C4-2B (cell line): ENCODE measurements around the gene KDM5A.

Experiments used
- H3K27ac ChIP-seq: fragments of 450-650 bp; 2 replicates; pipeline ENCODE4 v1.5.1; 2017
- ZFX ChIP-seq: fragments of 450-650 bp; IDR thresholded peaks from 2 replicates; pipeline ENCODE4 v1.6.1; 2017
- TF ChIP-seq, protein P1 (sequence below): fragments of 450-650 bp; conservative IDR thresholded peaks from 2 replicates; pipeline ENCODE4 v1.5.1; 2017; ENCODE audit warnings: mild to moderate bottlenecking

KDM5A gene

GRCh38 chr12:265096-265495, 124.0 kb downstream of the KDM5A start:
- no peak overlapping the region for H3K27ac ChIP-seq
- TF ChIP-seq, protein P1, sequence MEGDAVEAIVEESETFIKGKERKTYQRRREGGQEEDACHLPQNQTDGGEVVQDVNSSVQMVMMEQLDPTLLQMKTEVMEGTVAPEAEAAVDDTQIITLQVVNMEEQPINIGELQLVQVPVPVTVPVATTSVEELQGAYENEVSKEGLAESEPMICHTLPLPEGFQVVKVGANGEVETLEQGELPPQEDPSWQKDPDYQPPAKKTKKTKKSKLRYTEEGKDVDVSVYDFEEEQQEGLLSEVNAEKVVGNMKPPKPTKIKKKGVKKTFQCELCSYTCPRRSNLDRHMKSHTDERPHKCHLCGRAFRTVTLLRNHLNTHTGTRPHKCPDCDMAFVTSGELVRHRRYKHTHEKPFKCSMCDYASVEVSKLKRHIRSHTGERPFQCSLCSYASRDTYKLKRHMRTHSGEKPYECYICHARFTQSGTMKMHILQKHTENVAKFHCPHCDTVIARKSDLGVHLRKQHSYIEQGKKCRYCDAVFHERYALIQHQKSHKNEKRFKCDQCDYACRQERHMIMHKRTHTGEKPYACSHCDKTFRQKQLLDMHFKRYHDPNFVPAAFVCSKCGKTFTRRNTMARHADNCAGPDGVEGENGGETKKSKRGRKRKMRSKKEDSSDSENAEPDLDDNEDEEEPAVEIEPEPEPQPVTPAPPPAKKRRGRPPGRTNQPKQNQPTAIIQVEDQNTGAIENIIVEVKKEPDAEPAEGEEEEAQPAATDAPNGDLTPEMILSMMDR, result no peak
- no peak for TF ChIP-seq ZFX

GRCh38 chr12:264269-264668, 124.9 kb downstream of the KDM5A start:
- no peak for TF ChIP-seq ZFX
- TF ChIP-seq, protein P1, result no peak
- H3K27ac ChIP-seq, result no peak overlapping the region

- no peak for TF ChIP-seq ZFX
- TF ChIP-seq, protein P1, result no peak
- H3K27ac ChIP-seq, result no peak overlapping the region
Observed at GRCh38 chr12:263574-263973, 125.5 kb downstream of the KDM5A start.

DNA sequence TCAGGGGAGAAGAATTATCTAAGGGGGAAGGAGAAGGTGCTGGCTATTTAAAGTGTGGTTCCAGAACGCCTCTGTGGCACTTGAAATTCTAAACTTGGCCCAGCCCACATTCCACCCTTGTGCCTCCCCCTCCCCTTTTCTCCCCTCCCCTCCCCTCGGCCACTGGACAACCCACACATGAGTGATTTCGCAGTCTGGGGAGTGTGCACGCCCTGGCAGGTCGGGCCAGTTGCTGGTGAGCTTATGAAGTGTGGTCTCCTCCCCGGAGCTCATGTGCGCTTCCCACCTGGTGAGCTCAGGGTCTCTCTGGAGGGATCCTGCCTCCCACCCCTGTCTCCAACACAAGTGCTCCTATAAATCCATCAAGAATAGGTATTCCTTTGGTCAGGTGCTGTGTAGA, 126.3 kb downstream of the KDM5A start, which contains the start of gene SLC6A13:
SLC6A13 (minus strand) TSS at position 20 of the 400 bp plus-strand sequence. CDS start 2,784 bp downstream, outside the sequence.
- TF ChIP-seq, protein P1, result no peak
- TF ChIP-seq ZFX, result no peak
- H3K27ac ChIP-seq, result no peak within 1 kb of the TSS

DNA sequence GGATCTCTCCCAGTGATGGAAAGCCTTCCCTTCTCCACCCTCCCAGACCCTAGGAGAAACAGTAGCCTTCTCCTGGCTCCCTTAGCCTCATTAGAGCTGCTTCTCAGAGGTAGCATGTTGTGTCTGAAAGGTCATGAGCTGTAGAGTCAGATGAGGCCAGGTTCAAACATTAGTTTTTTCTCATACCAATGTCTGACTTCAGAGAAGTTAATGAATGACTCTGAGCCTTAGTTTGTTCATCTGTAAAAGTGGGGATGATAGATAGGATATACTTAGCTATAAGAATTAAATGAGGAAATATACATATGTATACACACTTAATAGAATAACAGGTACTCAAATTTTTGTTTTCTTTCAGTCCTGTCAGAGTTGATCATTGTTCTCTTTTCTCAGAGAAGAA, 127.0 kb downstream of the KDM5A start:
- TF ChIP-seq, protein P1, result no peak
- no peak for TF ChIP-seq ZFX
- no peak overlapping the region for H3K27ac ChIP-seq

- no peak for TF ChIP-seq ZFX
- TF ChIP-seq, protein P1, result no peak
- H3K27ac ChIP-seq, result no peak overlapping the region
Observed at GRCh38 chr12:257521-258321, 131.4 kb downstream of the KDM5A start.

DNA sequence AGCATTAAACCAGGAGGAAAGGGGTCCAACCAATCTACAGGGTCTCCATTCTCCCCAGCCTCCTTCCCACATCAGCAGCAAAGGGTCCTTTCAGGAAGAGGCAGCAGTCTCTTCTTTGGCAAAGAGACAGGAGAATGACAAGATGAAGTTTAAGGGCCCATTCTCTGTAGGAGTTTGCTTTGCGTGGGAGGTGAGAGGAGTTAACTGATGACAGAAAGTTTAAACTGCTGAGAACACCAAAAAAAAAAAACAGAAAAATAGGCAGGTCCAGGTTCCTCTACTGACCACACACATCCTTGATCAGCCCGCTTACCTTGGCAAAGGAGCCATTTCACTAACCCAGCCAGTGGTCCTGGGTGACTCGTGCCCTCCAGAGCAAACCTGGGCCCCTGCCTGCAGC, 132.2 kb downstream of the KDM5A start:
- TF ChIP-seq ZFX, result no peak
- TF ChIP-seq, protein P1, result no peak
- no peak overlapping the region for H3K27ac ChIP-seq
